Measurements from ENCODE around the gene RTP5. TPM values are rescaled to one million over a fixed set of nuclear protein-coding genes. Genes with fewer than 3 reads are reported as not detected.

RTP5 gene
- total and polyA plus RNA-seq, 10 donors, result 0.34 to 2.2 (median 0.86) TPM

DNA sequence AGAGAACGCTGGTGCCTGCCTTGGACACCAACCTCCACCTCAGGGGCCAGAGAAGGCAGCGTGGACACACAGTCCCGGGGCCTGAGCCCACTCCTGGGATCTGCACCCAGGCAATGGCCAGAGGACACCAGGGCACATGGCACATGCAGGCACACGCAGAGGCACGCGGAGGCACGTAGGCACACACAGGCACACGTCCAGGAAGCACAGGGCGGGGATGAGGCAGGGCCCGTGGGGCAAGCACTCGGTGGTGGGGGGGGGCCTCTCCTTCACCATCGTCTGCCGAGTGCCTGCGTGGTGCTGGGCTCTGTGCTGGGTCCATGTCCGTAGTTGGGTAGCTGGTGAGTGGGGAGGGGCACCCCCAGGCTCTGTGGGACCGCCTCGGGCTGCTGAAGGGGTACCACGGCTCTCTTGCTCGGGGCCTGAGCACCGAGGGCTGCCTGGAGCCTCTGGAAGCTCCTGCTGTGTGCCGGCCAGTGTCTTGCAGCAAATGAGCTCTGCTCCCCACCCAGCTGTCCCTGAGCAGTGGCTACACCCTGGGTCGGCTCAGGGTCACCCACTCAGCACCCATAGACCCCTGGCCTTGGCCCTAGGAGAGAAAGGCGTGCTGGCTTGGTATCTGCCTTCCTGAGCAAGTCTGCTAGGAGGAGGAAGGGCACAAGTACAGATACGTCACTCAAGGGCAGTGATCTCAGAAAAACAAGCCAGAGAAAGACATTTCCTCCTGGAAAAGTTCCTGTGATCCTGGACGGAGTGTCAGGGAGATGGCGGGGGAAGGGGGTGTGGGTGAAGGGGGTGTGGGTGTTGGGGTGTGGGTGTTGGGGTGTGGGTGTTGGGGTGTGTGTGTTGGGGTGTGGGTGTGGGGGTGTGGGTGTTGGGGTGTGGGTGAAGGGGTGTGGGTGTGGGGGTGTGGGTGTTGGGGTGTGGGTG, 26.4 kb downstream of the RTP5 start:
- no peaks in the 10 kb centered on the region for H3K27me3 ChIP-seq (replicated peaks in 1 of 7)
- H3K4me3 ChIP-seq, result no peak overlapping the region
- H3K36me3 ChIP-seq, result peaks cover 0 to 27% (median 0%) of the 10 kb centered on the region in 6 donors
- WGBS, 5 donors, result 56 to 76% (median 73%) methylated on average over 5 to 26 of the region's 26 CpGs
- no peaks in the 10 kb centered on the region for H3K9me3 ChIP-seq
- H3K4me1 ChIP-seq, result peaks cover 0 to 23% (median 12%) of the 10 kb centered on the region in 6 donors
- TF ChIP-seq POLR2AphosphoS5 (IDR thresholded peaks at IDR 0.05), result peak; percentile 19 to 58 (median 53)
- TF ChIP-seq, protein P1, sequence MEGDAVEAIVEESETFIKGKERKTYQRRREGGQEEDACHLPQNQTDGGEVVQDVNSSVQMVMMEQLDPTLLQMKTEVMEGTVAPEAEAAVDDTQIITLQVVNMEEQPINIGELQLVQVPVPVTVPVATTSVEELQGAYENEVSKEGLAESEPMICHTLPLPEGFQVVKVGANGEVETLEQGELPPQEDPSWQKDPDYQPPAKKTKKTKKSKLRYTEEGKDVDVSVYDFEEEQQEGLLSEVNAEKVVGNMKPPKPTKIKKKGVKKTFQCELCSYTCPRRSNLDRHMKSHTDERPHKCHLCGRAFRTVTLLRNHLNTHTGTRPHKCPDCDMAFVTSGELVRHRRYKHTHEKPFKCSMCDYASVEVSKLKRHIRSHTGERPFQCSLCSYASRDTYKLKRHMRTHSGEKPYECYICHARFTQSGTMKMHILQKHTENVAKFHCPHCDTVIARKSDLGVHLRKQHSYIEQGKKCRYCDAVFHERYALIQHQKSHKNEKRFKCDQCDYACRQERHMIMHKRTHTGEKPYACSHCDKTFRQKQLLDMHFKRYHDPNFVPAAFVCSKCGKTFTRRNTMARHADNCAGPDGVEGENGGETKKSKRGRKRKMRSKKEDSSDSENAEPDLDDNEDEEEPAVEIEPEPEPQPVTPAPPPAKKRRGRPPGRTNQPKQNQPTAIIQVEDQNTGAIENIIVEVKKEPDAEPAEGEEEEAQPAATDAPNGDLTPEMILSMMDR (IDR thresholded peaks at IDR 0.05 in 8 of 11, conservative IDR thresholded peaks at IDR 0.05 in 3 of 11), result no peak
- H3K27ac ChIP-seq, result peak overlapping the region in 5 of 8 donors; percentile 13 to 77 (median 60)
- DNase-seq, result peak; percentile 69
- intact Hi-C loops (cut with DNase I; ENCODE audit: low total_unique reads), result no loop called here

DNA sequence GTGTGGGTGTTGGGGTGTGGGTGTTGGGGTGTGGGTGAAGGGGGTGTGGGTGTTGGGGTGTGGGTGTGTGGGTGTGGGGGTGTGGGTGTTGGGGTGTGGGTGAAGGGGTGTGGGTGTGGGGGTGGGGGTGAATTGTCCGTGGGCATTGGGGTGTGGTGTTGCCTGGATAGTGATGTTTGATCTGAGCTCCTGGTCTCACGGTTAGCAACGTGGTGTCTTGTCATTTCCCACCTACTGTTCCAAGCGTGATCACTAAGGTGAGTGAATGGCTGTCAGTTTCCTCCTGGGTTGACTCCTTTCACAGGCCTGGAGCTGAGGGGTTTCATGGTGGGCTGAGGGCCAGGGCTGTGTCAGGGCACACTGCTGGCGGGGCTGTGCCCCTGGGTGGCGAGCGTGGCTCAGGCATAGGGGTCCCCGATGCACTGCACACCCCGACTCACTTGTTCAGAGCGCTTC, 27.2 kb downstream of the RTP5 start:
- Histone ChIP-seq H3K4me3 (no peak overlapping the region), H3K4me1 (peaks cover 0 to 31% (median 16%) of the 10 kb centered on the region in 6 donors), H3K9me3 (no peaks in the 10 kb centered on the region), H3K36me3 (peaks cover 0 to 27% (median 0%) of the 10 kb centered on the region in 6 donors), H3K27ac (no peak overlapping the region), H3K27me3 (replicated peaks in 1 of 7) (no peaks in the 10 kb centered on the region)
- 82 to 93% (median 86%) methylated on average over 10 of the region's 10 CpGs for WGBS, 5 donors
- no peak for TF ChIP-seq POLR2A (IDR thresholded peaks at IDR 0.05)
- no peak for TF ChIP-seq POLR2AphosphoS5 (IDR thresholded peaks at IDR 0.05)
- TF ChIP-seq, protein P1 (IDR thresholded peaks at IDR 0.05 in 8 of 11, conservative IDR thresholded peaks at IDR 0.05 in 3 of 11), result no peak
- intact Hi-C loops (cut with DNase I; ENCODE audit: low total_unique reads), result no loop called here
- peak; percentile 46 for DNase-seq

DNA sequence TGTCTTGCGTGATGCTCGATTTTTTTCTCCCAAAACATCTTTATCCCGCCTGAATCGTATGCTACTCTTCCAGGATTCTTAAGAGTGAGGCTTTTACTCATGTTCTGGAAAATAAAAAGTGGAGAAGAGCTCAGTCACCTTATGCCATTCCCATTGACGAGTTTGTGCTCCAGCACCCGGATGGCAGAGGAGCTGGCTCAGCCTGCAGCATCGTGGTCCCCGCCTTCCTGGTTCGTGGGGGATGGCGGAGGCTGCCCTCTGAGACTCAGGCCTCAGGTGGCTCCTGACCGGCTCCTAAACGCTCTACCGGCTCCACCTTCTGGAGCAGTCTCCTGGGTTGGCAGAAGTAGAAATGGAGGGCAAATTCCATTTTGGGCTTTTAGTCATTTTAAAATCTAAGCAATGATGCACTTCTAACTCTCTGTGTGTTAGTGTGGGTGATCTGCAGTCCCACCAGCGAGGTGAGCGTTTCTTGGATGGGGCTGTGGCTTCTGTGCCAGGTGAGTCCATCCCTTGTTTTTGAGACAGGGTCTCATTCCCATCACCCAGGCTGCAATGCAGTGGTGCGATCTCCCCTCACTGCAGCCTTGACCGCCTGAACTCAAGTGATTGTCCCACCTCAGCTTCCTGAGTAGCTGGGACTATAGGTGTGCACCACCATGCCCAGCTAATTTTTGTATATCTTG, 27.8 kb downstream of the RTP5 start:
- no peaks in the 10 kb centered on the region for H3K27me3 ChIP-seq (replicated peaks in 1 of 7)
- H3K9me3 ChIP-seq, result no peaks in the 10 kb centered on the region
- peaks cover 0 to 29% (median 0%) of the 10 kb centered on the region in 6 donors for H3K36me3 ChIP-seq
- H3K4me1 ChIP-seq, result peaks cover 0 to 34% (median 18%) of the 10 kb centered on the region in 6 donors
- DNase-seq, result peak; percentile 49
- WGBS, 5 donors, result 87 to 95% (median 92%) methylated on average over 17 of the region's 17 CpGs
- H3K27ac ChIP-seq, result no peak overlapping the region
- TF ChIP-seq POLR2A (IDR thresholded peaks at IDR 0.05), result no peak
- TF ChIP-seq POLR2AphosphoS5 (IDR thresholded peaks at IDR 0.05), result no peak
- TF ChIP-seq, protein P1 (IDR thresholded peaks at IDR 0.05 in 8 of 11, conservative IDR thresholded peaks at IDR 0.05 in 3 of 11), result no peak
- no peak overlapping the region for H3K4me3 ChIP-seq
- intact Hi-C loops (cut with DNase I; ENCODE audit: low total_unique reads), result no loop called here
